ENCODE measurements around the gene WAPL. TPM values are rescaled to one million over a fixed set of nuclear protein-coding genes. Genes with fewer than 3 reads are reported as not detected.

Gene WAPL
- polyA plus RNA-seq, 1 donor: 36.8 TPM

GRCh38 chr10:86399879-86400704 is 121.5 kb downstream of the WAPL start:
- Histone ChIP-seq H3K9me3 (ENCODE audit: control insufficient read depth, low read depth, low read length) (no peaks in the 10 kb centered on the region), H3K27ac (ENCODE audit: low read length) (peak overlapping the region; percentile 99), H3K4me3 (ENCODE audit: low read length) (peak overlapping the region; percentile 80), H3K4me1 (ENCODE audit: control insufficient read depth, insufficient read depth, low read length) (peaks cover 11% of the 10 kb centered on the region), H3K36me3 (ENCODE audit: control insufficient read depth, insufficient read depth, low read length) (no peaks in the 10 kb centered on the region), H3K27me3 (ENCODE audit: control insufficient read depth, insufficient read depth, low read length) (peaks cover 16% of the 10 kb centered on the region)
- no CpG with 5 or more reads among the region's 90 CpGs for WGBS (ENCODE audit: insufficient coverage, low lambda C conversion rate)
- peak; percentile 96 to 98 for DNase-seq

- WGBS (ENCODE audit: insufficient coverage, low lambda C conversion rate): no CpG with 5 or more reads among the region's 9 CpGs
- H3K4me1 ChIP-seq (ENCODE audit: control insufficient read depth, insufficient read depth, low read length): peaks cover 11% of the 10 kb centered on the region
- DNase-seq: no peak
- H3K27ac ChIP-seq (ENCODE audit: low read length): peak overlapping the region; percentile 99
- no peaks in the 10 kb centered on the region for H3K9me3 ChIP-seq (ENCODE audit: control insufficient read depth, low read depth, low read length)
- no peaks in the 10 kb centered on the region for H3K36me3 ChIP-seq (ENCODE audit: control insufficient read depth, insufficient read depth, low read length)
- H3K4me3 ChIP-seq (ENCODE audit: low read length): peak overlapping the region; percentile 80
- H3K27me3 ChIP-seq (ENCODE audit: control insufficient read depth, insufficient read depth, low read length): peaks cover 16% of the 10 kb centered on the region
These were observed 122.1 kb downstream of the WAPL start for GRCh38 chr10:86399514-86399878.

DNA sequence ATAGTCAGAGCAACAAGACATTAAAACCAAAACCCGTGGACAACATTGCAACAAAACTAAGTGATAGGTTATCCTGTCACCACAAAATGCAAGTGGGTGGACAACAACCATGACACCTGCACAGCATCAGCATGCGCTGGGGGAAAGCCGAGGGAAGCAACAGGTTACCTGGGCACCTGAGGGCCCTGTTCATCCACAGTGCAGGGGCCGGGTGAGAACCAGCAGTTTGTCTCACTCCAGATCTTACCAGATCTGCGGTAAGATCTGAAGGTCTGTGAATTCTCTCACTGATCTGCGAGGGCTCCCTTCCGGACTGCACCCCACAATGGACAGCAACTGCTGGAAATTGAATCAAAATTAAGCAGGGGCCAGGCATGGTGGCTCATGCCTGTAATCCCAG is 124.5 kb downstream of the WAPL start:
- H3K27me3 ChIP-seq (ENCODE audit: control insufficient read depth, insufficient read depth, low read length): peaks cover 20% of the 10 kb centered on the region
- H3K4me3 ChIP-seq (ENCODE audit: low read length): no peak overlapping the region
- H3K36me3 ChIP-seq (ENCODE audit: control insufficient read depth, insufficient read depth, low read length): no peaks in the 10 kb centered on the region
- peaks cover 4% of the 10 kb centered on the region for H3K4me1 ChIP-seq (ENCODE audit: control insufficient read depth, insufficient read depth, low read length)
- H3K9me3 ChIP-seq (ENCODE audit: control insufficient read depth, low read depth, low read length): no peaks in the 10 kb centered on the region
- no peak overlapping the region for H3K27ac ChIP-seq (ENCODE audit: low read length)
- 100% methylated on average over 1 of the region's 7 CpGs for WGBS (ENCODE audit: insufficient coverage, low lambda C conversion rate)
- DNase-seq: no peak

- Histone ChIP-seq H3K9me3 (ENCODE audit: control insufficient read depth, low read depth, low read length) (no peaks in the 10 kb centered on the region), H3K4me3 (ENCODE audit: low read length) (no peak overlapping the region), H3K36me3 (ENCODE audit: control insufficient read depth, insufficient read depth, low read length) (no peaks in the 10 kb centered on the region), H3K4me1 (ENCODE audit: control insufficient read depth, insufficient read depth, low read length) (peaks cover 3% of the 10 kb centered on the region), H3K27me3 (ENCODE audit: control insufficient read depth, insufficient read depth, low read length) (peaks cover 23% of the 10 kb centered on the region), H3K27ac (ENCODE audit: low read length) (no peak overlapping the region)
- DNase-seq: no peak
- no CpG with 5 or more reads among the region's 10 CpGs for WGBS (ENCODE audit: insufficient coverage, low lambda C conversion rate)
These were observed 127.6 kb downstream of the WAPL start for GRCh38 chr10:86393862-86394455.

DNA sequence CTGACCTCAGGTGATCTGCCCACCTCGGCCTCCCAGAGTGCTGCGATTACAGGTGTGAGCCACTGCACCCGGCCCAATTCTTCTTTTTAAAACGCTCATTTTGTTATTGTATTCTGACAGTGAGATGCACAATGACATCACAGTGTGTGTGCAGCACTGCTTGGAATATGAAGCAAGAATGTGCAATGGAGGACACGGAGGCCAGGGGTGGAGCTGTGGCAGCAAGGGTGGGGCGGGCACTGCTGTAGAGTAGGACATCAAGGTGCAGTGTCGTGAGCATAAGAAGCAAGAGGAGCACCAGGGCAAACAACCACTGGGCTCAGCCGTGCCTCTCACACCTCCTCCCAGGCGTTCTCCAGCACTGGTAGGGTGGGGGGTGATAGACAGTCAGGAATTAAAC is 128.2 kb downstream of the WAPL start:
- Histone ChIP-seq H3K9me3 (ENCODE audit: control insufficient read depth, low read depth, low read length) (no peaks in the 10 kb centered on the region), H3K27ac (ENCODE audit: low read length) (no peak overlapping the region), H3K4me1 (ENCODE audit: control insufficient read depth, insufficient read depth, low read length) (peaks cover 6% of the 10 kb centered on the region), H3K4me3 (ENCODE audit: low read length) (no peak overlapping the region), H3K27me3 (ENCODE audit: control insufficient read depth, insufficient read depth, low read length) (peaks cover 26% of the 10 kb centered on the region), H3K36me3 (ENCODE audit: control insufficient read depth, insufficient read depth, low read length) (no peaks in the 10 kb centered on the region)
- DNase-seq: peak in 1 of 2 donors; percentile 47
- 17% methylated on average over 1 of the region's 9 CpGs for WGBS (ENCODE audit: insufficient coverage, low lambda C conversion rate)

GRCh38 chr10:86392723-86393094 is 128.9 kb downstream of the WAPL start:
- DNase-seq: no peak
- Histone ChIP-seq H3K9me3 (ENCODE audit: control insufficient read depth, low read depth, low read length) (no peaks in the 10 kb centered on the region), H3K27me3 (ENCODE audit: control insufficient read depth, insufficient read depth, low read length) (peaks cover 33% of the 10 kb centered on the region), H3K36me3 (ENCODE audit: control insufficient read depth, insufficient read depth, low read length) (no peaks in the 10 kb centered on the region), H3K4me1 (ENCODE audit: control insufficient read depth, insufficient read depth, low read length) (peaks cover 7% of the 10 kb centered on the region), H3K4me3 (ENCODE audit: low read length) (no peak overlapping the region), H3K27ac (ENCODE audit: low read length) (no peak overlapping the region)
- no CpG with 5 or more reads among the region's 7 CpGs for WGBS (ENCODE audit: insufficient coverage, low lambda C conversion rate)

- no peaks in the 10 kb centered on the region for H3K36me3 ChIP-seq (ENCODE audit: control insufficient read depth, insufficient read depth, low read length)
- no peak overlapping the region for H3K27ac ChIP-seq (ENCODE audit: low read length)
- H3K27me3 ChIP-seq (ENCODE audit: control insufficient read depth, insufficient read depth, low read length): peaks cover 36% of the 10 kb centered on the region
- WGBS (ENCODE audit: insufficient coverage, low lambda C conversion rate): 80% methylated on average over 3 of the region's 12 CpGs
- no peak for DNase-seq
- H3K4me1 ChIP-seq (ENCODE audit: control insufficient read depth, insufficient read depth, low read length): peaks cover 7% of the 10 kb centered on the region
- H3K9me3 ChIP-seq (ENCODE audit: control insufficient read depth, low read depth, low read length): no peaks in the 10 kb centered on the region
- H3K4me3 ChIP-seq (ENCODE audit: low read length): no peak overlapping the region
These were observed 129.4 kb downstream of the WAPL start for GRCh38 chr10:86391986-86392722.

GRCh38 chr10:86391236-86391840 is 130.3 kb downstream of the WAPL start:
- no peaks in the 10 kb centered on the region for H3K9me3 ChIP-seq (ENCODE audit: control insufficient read depth, low read depth, low read length)
- H3K27me3 ChIP-seq (ENCODE audit: control insufficient read depth, insufficient read depth, low read length): peaks cover 38% of the 10 kb centered on the region
- no peak overlapping the region for H3K4me3 ChIP-seq (ENCODE audit: low read length)
- peaks cover 7% of the 10 kb centered on the region for H3K4me1 ChIP-seq (ENCODE audit: control insufficient read depth, insufficient read depth, low read length)
- H3K36me3 ChIP-seq (ENCODE audit: control insufficient read depth, insufficient read depth, low read length): no peaks in the 10 kb centered on the region
- no peak overlapping the region for H3K27ac ChIP-seq (ENCODE audit: low read length)
- WGBS (ENCODE audit: insufficient coverage, low lambda C conversion rate): 90% methylated on average over 2 of the region's 8 CpGs
- no peak for DNase-seq

DNA sequence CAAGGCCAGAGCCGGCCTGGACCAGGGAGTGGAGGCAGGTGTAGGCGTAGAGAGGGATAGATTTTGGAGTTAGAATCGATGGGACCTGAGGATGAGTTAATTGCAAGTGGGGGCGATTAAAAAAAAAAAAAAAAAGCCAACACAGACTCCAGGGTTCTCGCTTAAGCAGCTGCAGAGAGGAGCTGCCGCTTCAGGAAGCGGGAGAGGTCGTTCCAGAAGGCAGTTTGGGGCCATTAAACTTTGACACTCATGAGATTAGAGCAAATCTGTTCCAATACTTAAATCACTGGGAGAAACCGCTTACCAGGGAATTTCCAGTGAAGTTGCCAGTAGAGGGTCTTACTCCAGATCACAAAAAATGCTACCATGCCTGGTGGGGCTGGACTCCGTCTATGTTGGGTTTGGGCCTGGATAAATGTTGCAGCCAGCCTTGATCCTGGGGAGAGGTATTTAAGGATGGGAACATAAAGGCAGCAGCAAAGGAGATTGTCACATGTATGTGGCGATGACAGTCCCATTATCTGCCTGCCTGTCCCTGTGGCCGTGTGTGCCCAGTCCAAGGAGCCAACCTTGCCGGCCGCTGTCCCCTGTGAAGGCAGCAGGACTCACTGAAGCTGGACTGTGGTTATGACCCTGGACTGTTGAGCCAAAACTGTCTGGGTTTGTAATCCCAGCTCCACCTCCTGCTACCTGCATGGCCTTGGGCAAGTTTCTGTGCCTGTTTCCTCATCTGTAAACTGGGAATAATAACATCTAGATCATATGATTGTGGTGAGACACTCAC is 131.1 kb downstream of the WAPL start:
- Histone ChIP-seq H3K36me3 (ENCODE audit: control insufficient read depth, insufficient read depth, low read length) (no peaks in the 10 kb centered on the region), H3K4me1 (ENCODE audit: control insufficient read depth, insufficient read depth, low read length) (peaks cover 7% of the 10 kb centered on the region), H3K9me3 (ENCODE audit: control insufficient read depth, low read depth, low read length) (no peaks in the 10 kb centered on the region), H3K27ac (ENCODE audit: low read length) (no peak overlapping the region), H3K27me3 (ENCODE audit: control insufficient read depth, insufficient read depth, low read length) (peaks cover 43% of the 10 kb centered on the region), H3K4me3 (ENCODE audit: low read length) (no peak overlapping the region)
- peak in 1 of 2 donors; percentile 46 for DNase-seq
- 100% methylated on average over 1 of the region's 14 CpGs for WGBS (ENCODE audit: insufficient coverage, low lambda C conversion rate)

Measured in large intestine (tissue), 3 donors.